ENCODE data around the gene RNASE4. TPM values are rescaled to one million over a fixed set of nuclear protein-coding genes. Genes with fewer than 3 reads are reported as not detected.

The RNASE4 gene
- total RNA-seq, 1 experiment from 2014 or later, result 3.9 TPM

- DNase-seq (ENCODE audit: low read depth, low spot score), result no peak
- ChIA-PET CTCF (no interaction called here), POLR2A (interaction anchor here (4.9 kb wide), 1 partner anchor 22 kb away, joined by 39 read pairs; no protein-coding TSS in a partner anchor), RAD21 (ENCODE audit: low non-redundant PET in 1 of 2, low total read pairs in 2 of 2, uncharacterized antibody in 2 of 2, unreplicated experiment in 2 of 2) (no interaction called here)
- Histone ChIP-seq H3K27ac (ENCODE audit: low read depth, low read length) (no peak overlapping the region), H3K79me2 (ENCODE audit: insufficient read depth, low read length) (no peaks in the 10 kb centered on the region), H3K9ac (ENCODE audit: low read length) (no peak overlapping the region), H3K4me2 (ENCODE audit: low read length) (no peak overlapping the region), H3K36me3 (ENCODE audit: control insufficient read depth in 1 of 2, insufficient read depth in 2 of 2, low read length in 2 of 2) (no peaks in the 10 kb centered on the region), H3K9me3 (ENCODE audit: control insufficient read depth in 1 of 2, insufficient read depth in 1 of 2, low read depth in 1 of 2, low read length in 2 of 2) (no peaks in the 10 kb centered on the region), H3K4me1 (ENCODE audit: control insufficient read depth in 1 of 2, insufficient read depth in 2 of 2, low read length in 2 of 2) (peaks cover 20 to 43% of the 10 kb centered on the region in 2 experiments), H3K9me2 (ENCODE audit: insufficient read depth) (no peaks in the 10 kb centered on the region), H3K4me3 (replicated peaks in 1 of 2; ENCODE audit: low read depth in 1 of 2, low read length in 2 of 2) (no peak overlapping the region), H4K20me1 (ENCODE audit: insufficient read depth) (no peaks in the 10 kb centered on the region), H3K27me3 (ENCODE audit: insufficient read depth, low read length) (no peaks in the 10 kb centered on the region), H2AFZ (ENCODE audit: low read depth, low read length, poor library complexity, severe bottlenecking) (no peak overlapping the region)
- no peak for ATAC-seq
- TF ChIP-seq CEBPB (IDR thresholded peaks at IDR 0.05; ENCODE audit: low read depth) (no peak), TCF7L2 (IDR thresholded peaks at IDR 0.05; ENCODE audit: borderline replicate concordance, extremely low read depth, insufficient read depth, insufficient read length) (no peak), ZNF274 (IDR thresholded peaks at IDR 0.05; ENCODE audit: low read depth, low read length) (no peak), SRF (IDR thresholded peaks at IDR 0.05; ENCODE audit: low read depth) (no peak), JUND (IDR thresholded peaks at IDR 0.05) (no peak), ZBTB33 (IDR thresholded peaks at IDR 0.05; ENCODE audit: extremely low read depth, insufficient replicate concordance, low read length) (no peak), REST (IDR thresholded peaks at IDR 0.05; ENCODE audit: low read depth) (no peak), SP1 (IDR thresholded peaks at IDR 0.05; ENCODE audit: low read depth) (no peak), POLR2AphosphoS5 (IDR thresholded peaks at IDR 0.05; ENCODE audit: low read depth, low read length) (no peak), ATF3 (IDR thresholded peaks at IDR 0.05) (no peak), ZFX (IDR thresholded peaks at IDR 0.05) (no peak), FOSL1 (IDR thresholded peaks at IDR 0.05; ENCODE audit: low read depth) (no peak), RAD21 (IDR thresholded peaks at IDR 0.05; ENCODE audit: low read depth) (no peak)
- BruUV-seq (replicated peaks), result no TSS peak
- intact Hi-C loops (cut with micrococcal nuclease), result no loop called here
These were observed 24.5 kb upstream of the RNASE4 start for GRCh38 chr14:20659813-20660395.
